Right atrium auricular region (tissue), 2 donors: ENCODE measurements around the gene SRGAP1. TPM values are rescaled to one million over a fixed set of nuclear protein-coding genes. Genes with fewer than 3 reads are reported as not detected.

Experiments used
- DNase-seq: peaks from one replicate; pipeline ENCODE4 v3.0.0-alpha.2; 2019; ENCODE audit warnings: low spot score
- H3K27ac ChIP-seq, 2 donors: fragments of 200-600 bp; sonication (generic); 1 replicate in 1 of 2; 2 replicates in 1 of 2; pipeline ENCODE4 v1.5.1; 2016 to 2019
- H3K27me3 ChIP-seq, 2 donors: fragments of 200-600 bp; sonication (generic); one replicate each; pipeline versions ENCODE4 v1.5.1 to v1.6.0; 2017 to 2019
- H3K36me3 ChIP-seq: fragments of 200-600 bp; sonication (generic); one replicate; pipeline ENCODE4 v1.5.1; 2016
- H3K4me1 ChIP-seq, 2 donors: fragments of 200-600 bp; sonication (generic); one replicate each; pipeline versions ENCODE4 v1.5.1 to v1.6.0; 2017 to 2019
- H3K4me3 ChIP-seq, 2 donors: fragments of 200-600 bp; sonication (generic); 1 replicate in 1 of 2; 2 replicates in 1 of 2; pipeline ENCODE4 v1.5.1; 2017 to 2019; ENCODE audit warnings: mild to moderate bottlenecking in 1 of 2, moderate library complexity in 1 of 2
- H3K9me3 ChIP-seq, 2 donors: fragments of 200-600 bp; sonication (generic); one replicate each; pipeline ENCODE4 v1.5.1; 2019
- total RNA-seq, 2 donors: library from RNA; depleted of rRNA; stranded (reverse); fragments of >200 nt; gene quantifications; one replicate each; pipeline ENCODE4 v1.1.0, GENCODE V29; 2016
- TF ChIP-seq, protein P1 (sequence below), 2 donors: fragments of 200-600 bp; sonication (generic); IDR thresholded peaks; one replicate each; pipeline ENCODE4 v1.5.1; 2019; ENCODE audit warnings: antibody characterized with exemption in 2 of 2

Gene SRGAP1
- total RNA-seq, 2 donors from 2014 or later = 1.4 to 3.3 TPM

DNA sequence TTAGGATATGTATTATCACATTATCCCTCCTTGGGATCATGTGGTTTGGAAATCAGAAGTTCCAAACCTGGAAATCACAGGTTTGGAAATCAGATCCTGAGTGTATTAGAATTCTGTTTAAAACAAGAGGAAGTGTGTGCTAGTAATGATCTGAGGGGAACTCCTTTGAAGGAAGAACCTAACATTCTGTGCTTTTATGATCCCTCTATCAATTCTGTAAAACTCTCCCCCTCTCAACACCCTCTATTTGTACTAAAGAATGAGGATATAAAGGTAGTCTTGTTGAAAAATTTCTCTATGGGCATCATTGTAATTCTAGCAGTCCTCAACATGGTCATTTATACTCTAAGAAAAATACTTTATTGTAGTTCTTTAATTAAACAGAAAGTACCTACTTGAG lies 97.4 kb downstream of the SRGAP1 start:
- Histone ChIP-seq H3K36me3 (no peaks in the 10 kb centered on the region), H3K27ac (no peak overlapping the region), H3K4me3 (no peak overlapping the region), H3K4me1 (peaks cover 0 to 12% of the 10 kb centered on the region in 2 donors), H3K27me3 (no peaks in the 10 kb centered on the region), H3K9me3 (no peaks in the 10 kb centered on the region)
- TF ChIP-seq, protein P1, sequence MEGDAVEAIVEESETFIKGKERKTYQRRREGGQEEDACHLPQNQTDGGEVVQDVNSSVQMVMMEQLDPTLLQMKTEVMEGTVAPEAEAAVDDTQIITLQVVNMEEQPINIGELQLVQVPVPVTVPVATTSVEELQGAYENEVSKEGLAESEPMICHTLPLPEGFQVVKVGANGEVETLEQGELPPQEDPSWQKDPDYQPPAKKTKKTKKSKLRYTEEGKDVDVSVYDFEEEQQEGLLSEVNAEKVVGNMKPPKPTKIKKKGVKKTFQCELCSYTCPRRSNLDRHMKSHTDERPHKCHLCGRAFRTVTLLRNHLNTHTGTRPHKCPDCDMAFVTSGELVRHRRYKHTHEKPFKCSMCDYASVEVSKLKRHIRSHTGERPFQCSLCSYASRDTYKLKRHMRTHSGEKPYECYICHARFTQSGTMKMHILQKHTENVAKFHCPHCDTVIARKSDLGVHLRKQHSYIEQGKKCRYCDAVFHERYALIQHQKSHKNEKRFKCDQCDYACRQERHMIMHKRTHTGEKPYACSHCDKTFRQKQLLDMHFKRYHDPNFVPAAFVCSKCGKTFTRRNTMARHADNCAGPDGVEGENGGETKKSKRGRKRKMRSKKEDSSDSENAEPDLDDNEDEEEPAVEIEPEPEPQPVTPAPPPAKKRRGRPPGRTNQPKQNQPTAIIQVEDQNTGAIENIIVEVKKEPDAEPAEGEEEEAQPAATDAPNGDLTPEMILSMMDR (IDR thresholded peaks at IDR 0.05) = no peak
- DNase-seq = no peak

DNA sequence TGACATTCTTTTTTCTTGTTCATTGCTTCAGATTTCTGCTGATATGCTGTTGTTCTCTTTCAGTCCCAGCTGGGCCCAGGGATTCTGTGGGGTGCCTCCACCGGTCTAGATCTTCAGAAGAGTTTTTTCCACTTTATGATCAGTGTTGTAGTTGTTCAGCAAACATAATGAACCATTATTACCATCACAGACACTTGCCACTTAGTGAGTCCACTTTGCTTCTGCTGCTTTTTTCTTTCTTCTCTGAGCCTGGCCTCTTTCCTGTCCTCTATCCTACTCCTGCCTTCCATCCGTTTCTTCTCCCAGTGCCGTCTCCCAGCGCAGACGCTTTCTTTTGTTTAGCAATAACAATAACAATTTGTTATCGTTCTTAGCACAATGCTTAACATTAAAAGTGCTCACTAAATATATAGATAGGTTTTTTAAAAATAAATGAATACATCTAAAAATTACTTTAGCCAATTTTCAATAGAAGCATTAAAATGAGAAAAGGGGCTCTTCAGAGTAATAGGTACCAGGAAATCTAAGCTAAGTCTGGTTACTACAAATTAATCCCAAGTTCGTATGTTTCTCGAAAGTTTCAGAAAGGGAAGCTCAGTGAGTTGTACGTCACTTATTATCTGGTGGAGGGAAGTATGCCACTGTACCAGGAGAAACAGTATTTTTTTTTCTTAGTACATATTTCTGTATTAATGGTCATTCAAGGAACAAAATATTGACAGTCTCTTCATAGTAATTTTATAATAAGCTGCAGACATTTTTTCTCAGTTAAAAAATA lies 98.2 kb downstream of the SRGAP1 start:
- Histone ChIP-seq H3K4me1 (peaks cover 0 to 12% of the 10 kb centered on the region in 2 donors), H3K27ac (no peak overlapping the region), H3K36me3 (no peaks in the 10 kb centered on the region), H3K4me3 (no peak overlapping the region), H3K27me3 (no peaks in the 10 kb centered on the region), H3K9me3 (no peaks in the 10 kb centered on the region)
- TF ChIP-seq, protein P1 (IDR thresholded peaks at IDR 0.05) = no peak
- DNase-seq = no peak

DNA sequence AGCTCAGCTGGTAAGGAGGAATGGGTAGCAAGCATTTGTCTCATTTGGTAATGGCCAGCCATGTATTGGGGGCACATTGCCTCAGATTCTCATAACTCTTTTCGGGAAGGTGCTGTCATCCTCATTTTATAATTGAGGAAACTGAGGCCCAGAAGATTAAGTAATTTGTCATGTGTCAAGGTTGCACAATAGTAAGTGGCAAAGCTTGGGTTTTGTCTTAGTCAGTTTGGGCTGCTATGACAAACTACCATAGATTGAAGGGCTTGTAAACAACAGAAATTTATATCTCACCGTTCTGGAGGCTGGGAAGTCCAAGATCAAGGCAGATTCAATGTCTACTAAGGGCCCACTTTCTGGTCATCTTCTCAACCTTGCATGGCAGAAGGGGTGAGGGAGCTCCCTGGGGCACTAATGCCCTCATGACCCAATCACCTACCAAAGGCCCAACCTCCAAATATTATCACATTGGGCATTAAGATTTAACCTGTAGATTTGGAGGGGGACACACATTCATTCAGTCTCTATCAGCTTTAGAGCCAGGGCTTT lies 99.6 kb downstream of the SRGAP1 start:
- no peak overlapping the region for H3K4me3 ChIP-seq
- H3K4me1 ChIP-seq = peaks cover 0 to 12% of the 10 kb centered on the region in 2 donors
- DNase-seq = no peak
- peak overlapping the region in 1 of 2 donors; percentile 1 for H3K27ac ChIP-seq
- TF ChIP-seq, protein P1 (IDR thresholded peaks at IDR 0.05) = no peak
- no peaks in the 10 kb centered on the region for H3K36me3 ChIP-seq
- no peaks in the 10 kb centered on the region for H3K9me3 ChIP-seq
- H3K27me3 ChIP-seq = no peaks in the 10 kb centered on the region

DNA sequence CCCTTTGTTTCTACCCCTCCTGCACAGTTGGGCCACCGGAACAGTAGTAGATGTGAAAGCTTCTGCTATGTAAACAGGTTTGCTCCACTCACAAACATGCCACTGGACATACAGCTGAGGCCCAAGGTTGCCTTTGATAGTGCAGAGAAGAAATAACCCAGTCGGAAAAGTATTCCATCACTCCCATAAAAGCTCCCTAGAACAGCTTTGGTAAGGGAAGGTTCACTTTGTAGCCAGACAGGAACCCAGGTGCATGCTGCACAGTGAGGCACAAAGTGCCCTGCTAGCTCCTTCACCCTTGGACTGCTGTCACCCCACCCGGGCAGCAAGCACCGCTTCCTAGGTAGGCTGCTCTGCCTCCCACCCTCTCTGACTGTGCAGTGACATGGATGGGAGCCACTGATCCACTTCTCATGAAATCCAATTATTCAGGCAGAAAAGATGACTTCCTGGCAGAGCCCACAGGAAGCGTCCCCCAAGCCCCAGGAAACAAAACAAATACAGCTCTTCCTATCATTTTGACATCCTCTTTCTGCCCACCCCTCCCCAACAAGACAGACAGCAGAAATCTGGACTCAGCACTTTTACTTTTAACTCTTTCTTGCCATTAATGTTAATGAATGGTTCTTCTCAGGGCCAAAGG lies 100.2 kb downstream of the SRGAP1 start:
- Histone ChIP-seq H3K36me3 (no peaks in the 10 kb centered on the region), H3K9me3 (no peaks in the 10 kb centered on the region), H3K27me3 (no peaks in the 10 kb centered on the region), H3K4me3 (no peak overlapping the region), H3K27ac (peak overlapping the region in 1 of 2 donors; percentile 1), H3K4me1 (peaks cover 0 to 12% of the 10 kb centered on the region in 2 donors)
- TF ChIP-seq, protein P1 (IDR thresholded peaks at IDR 0.05) = no peak
- DNase-seq = no peak

DNA sequence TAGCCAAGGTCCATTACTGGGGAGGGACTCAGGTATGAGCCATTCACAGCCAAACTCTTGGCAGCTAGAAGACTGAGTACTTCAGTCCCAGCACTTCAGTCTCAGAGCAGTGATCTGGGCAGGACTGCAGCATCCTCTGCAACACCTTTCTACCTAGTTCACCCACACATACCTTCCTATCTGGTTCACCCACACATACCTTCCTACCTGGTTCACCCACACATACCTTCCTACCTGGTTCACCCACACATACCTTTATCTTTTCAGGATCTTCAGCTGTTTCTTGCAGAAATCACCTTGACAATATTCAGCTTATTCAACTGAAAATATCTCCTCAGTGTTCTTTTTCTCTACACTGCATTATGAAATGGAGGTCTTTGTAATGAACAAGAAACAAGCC lies 101.3 kb downstream of the SRGAP1 start:
- Histone ChIP-seq H3K36me3 (no peaks in the 10 kb centered on the region), H3K4me3 (no peak overlapping the region), H3K4me1 (peaks cover 0 to 16% of the 10 kb centered on the region in 2 donors), H3K27ac (no peak overlapping the region), H3K27me3 (no peaks in the 10 kb centered on the region), H3K9me3 (no peaks in the 10 kb centered on the region)
- no peak for DNase-seq
- TF ChIP-seq, protein P1 (IDR thresholded peaks at IDR 0.05) = no peak
